Endodermal cell (in vitro differentiated cells): ENCODE measurements around the gene ADCYAP1. TPM values are rescaled to one million over a fixed set of nuclear protein-coding genes. Genes with fewer than 3 reads are reported as not detected.

Source experiments
- DNase-seq: peaks from one replicate; pipeline ENCODE4 v3.0.0-alpha.2; 2017
- H3K27ac ChIP-seq: 2 replicates; pipeline ENCODE4 v1.5.1; 2013; ENCODE audit warnings: mild to moderate bottlenecking, low read depth, low read length, moderate library complexity
- H3K27me3 ChIP-seq: 2 replicates; pipeline ENCODE4 v1.6.1; 2013; ENCODE audit warnings: mild to moderate bottlenecking, low read length, moderate library complexity; ENCODE audit not compliant: insufficient read depth, control insufficient read depth, poor library complexity, severe bottlenecking
- H3K36me3 ChIP-seq: 2 replicates; pipeline ENCODE4 v1.7.0; 2013; ENCODE audit warnings: mild to moderate bottlenecking, low read length, moderate library complexity; ENCODE audit not compliant: control insufficient read depth, insufficient read depth
- H3K4me1 ChIP-seq: one replicate; pipeline ENCODE4 v1.7.0; 2013; ENCODE audit warnings: low read length; ENCODE audit not compliant: control insufficient read depth, insufficient read depth
- H3K4me3 ChIP-seq: 2 replicates; pipeline ENCODE4 v1.5.1; 2013; ENCODE audit warnings: mild to moderate bottlenecking, low read length, moderate library complexity
- H3K9ac ChIP-seq: 2 replicates; pipeline ENCODE4 v1.6.1; 2013; ENCODE audit warnings: mild to moderate bottlenecking, low read length, moderate library complexity; ENCODE audit not compliant: poor library complexity, severe bottlenecking; ENCODE audit errors: extremely low read depth
- H3K9me3 ChIP-seq: 2 replicates; pipeline ENCODE4 v1.6.1; 2013; ENCODE audit warnings: mild to moderate bottlenecking, low read length, moderate library complexity; ENCODE audit not compliant: control insufficient read depth
- H3K27ac Mint-ChIP-seq: 2 replicates; pipeline ENCODE4 v1.8.0; 2020; ENCODE audit warnings: mixed read lengths
- H3K27me3 Mint-ChIP-seq: 2 replicates; pipeline ENCODE4 v1.8.0; 2021; ENCODE audit warnings: mild to moderate bottlenecking, mixed read lengths; ENCODE audit not compliant: insufficient read depth
- H3K36me3 Mint-ChIP-seq: 2 replicates; pipeline ENCODE4 v1.8.0; 2020; ENCODE audit warnings: low read depth, mixed read lengths
- H3K4me1 Mint-ChIP-seq: 2 replicates; pipeline ENCODE4 v1.8.0; 2020; ENCODE audit warnings: mixed read lengths
- H3K4me3 Mint-ChIP-seq: 2 replicates; pipeline ENCODE4 v1.8.0; 2020; ENCODE audit warnings: mild to moderate bottlenecking, moderate library complexity, mixed read lengths
- H3K9me3 Mint-ChIP-seq: 2 replicates; pipeline ENCODE4 v1.8.0; 2020; ENCODE audit warnings: mild to moderate bottlenecking, mixed read lengths
- CTCF ChIP-seq: fragments of 200-600 bp; sonication (generic); conservative IDR thresholded peaks from 2 replicates; pipeline ENCODE4 v1.5.0; 2021; ENCODE audit warnings: antibody characterized with exemption, mild to moderate bottlenecking
- WGBS, 2 experiments: methylation state at CpG; one replicate each; pipeline versions ENCODE4 v1.1.5 to v1.1.7; 2013; ENCODE audit warnings: missing lambda C conversion rate in 2 of 2, mixed read lengths in 1 of 2; ENCODE audit not compliant: insufficient coverage in 1 of 2, insufficient read length in 1 of 2; 5-methylcytosine and 5-hydroxymethylcytosine counted together
- total RNA-seq, 2 donors: library from RNA; stranded (reverse); fragmentation: NEBNext Ultra II Directional in 1 of 2; extraction: Animal tissue kit (Norgen Biotek cat#: 25700) in 1 of 2; gene quantifications; 2 replicates in 1 of 2; 3 replicates in 1 of 2; pipeline ENCODE4 v1.2.1, GENCODE V29; 2021

The ADCYAP1 gene
- total RNA-seq, 2 donors from 2014 or later: not detected

GRCh38 chr18:950882-951495, 46.3 kb downstream of the ADCYAP1 start:
- 83 to 95% methylated on average over 3 to 5 of the region's 5 CpGs for WGBS, 2 experiments
- H3K27me3 Mint-ChIP-seq: no peaks in the 10 kb centered on the region
- no peak overlapping the region for H3K4me3 Mint-ChIP-seq
- Histone ChIP-seq H3K4me3 (no peak overlapping the region), H3K27me3 (no peaks in the 10 kb centered on the region), H3K4me1 (no peaks in the 10 kb centered on the region), H3K9me3 (no peaks in the 10 kb centered on the region), H3K9ac (no peak overlapping the region), H3K36me3 (no peaks in the 10 kb centered on the region), H3K27ac (no peak overlapping the region)
- DNase-seq: no peak
- no peak overlapping the region for H3K27ac Mint-ChIP-seq
- no peaks in the 10 kb centered on the region for H3K4me1 Mint-ChIP-seq
- TF ChIP-seq CTCF: no peak
- H3K36me3 Mint-ChIP-seq: no peaks in the 10 kb centered on the region
- peaks cover 3% of the 10 kb centered on the region for H3K9me3 Mint-ChIP-seq

DNA sequence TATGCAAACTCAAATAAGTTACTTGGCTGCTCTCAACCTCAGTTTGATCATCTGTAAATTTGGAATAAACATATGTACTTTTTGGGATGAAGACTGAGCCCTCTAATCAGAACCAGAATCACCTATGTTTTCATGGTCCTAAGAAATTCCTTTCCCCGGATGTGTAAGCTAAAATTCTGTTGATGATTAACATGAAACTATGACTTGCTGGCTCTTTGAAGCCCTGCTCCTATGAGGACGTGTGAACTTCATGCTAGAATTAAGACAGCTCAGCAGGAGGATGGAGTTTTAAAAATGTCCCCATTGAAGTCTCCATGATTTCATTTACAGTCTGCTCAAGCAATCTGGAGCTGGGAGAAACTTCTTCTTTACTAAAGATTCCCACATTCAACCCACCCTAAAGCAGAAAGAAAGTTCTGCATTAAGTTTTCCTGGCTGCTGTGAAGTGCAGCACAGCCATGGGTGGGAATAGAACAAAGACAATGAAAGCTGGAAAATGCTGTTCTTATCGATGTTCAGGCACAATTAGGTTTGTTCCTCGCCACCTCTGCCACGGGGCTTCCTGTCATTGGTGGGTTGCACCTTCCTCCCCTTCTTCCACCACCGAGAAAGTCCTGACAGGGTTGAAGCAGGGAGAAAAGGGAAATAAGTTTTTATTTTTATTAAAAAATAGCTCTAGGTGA, 50.9 kb downstream of the ADCYAP1 start:
- H3K9me3 ChIP-seq: no peaks in the 10 kb centered on the region
- Mint-ChIP-seq H3K4me3 (no peak overlapping the region), H3K4me1 (peaks cover 6% of the 10 kb centered on the region), H3K27me3 (peaks cover 2% of the 10 kb centered on the region), H3K36me3 (no peaks in the 10 kb centered on the region), H3K27ac (no peak overlapping the region), H3K9me3 (no peaks in the 10 kb centered on the region)
- 79% methylated on average over 3 to 5 of the region's 6 CpGs for WGBS, 2 experiments
- no peak overlapping the region for H3K4me3 ChIP-seq
- H3K27me3 ChIP-seq: no peaks in the 10 kb centered on the region
- no peaks in the 10 kb centered on the region for H3K4me1 ChIP-seq
- no peaks in the 10 kb centered on the region for H3K36me3 ChIP-seq
- TF ChIP-seq CTCF: no peak
- H3K27ac ChIP-seq: no peak overlapping the region
- no peak overlapping the region for H3K9ac ChIP-seq
- DNase-seq: no peak

GRCh38 chr18:957829-958228, 53.2 kb downstream of the ADCYAP1 start:
- no peaks in the 10 kb centered on the region for H3K36me3 ChIP-seq
- H3K9ac ChIP-seq: no peak overlapping the region
- DNase-seq: no peak
- peaks cover 9% of the 10 kb centered on the region for H3K4me1 Mint-ChIP-seq
- H3K4me3 ChIP-seq: no peak overlapping the region
- TF ChIP-seq CTCF: no peak
- H3K4me3 Mint-ChIP-seq: no peak overlapping the region
- H3K27ac Mint-ChIP-seq: no peak overlapping the region
- H3K27me3 ChIP-seq: no peaks in the 10 kb centered on the region
- no peak overlapping the region for H3K27ac ChIP-seq
- H3K4me1 ChIP-seq: no peaks in the 10 kb centered on the region
- WGBS, 2 experiments: 91 to 100% methylated on average over 4 to 5 of the region's 5 CpGs
- H3K36me3 Mint-ChIP-seq: no peaks in the 10 kb centered on the region
- H3K9me3 ChIP-seq: no peaks in the 10 kb centered on the region
- no peaks in the 10 kb centered on the region for H3K9me3 Mint-ChIP-seq
- H3K27me3 Mint-ChIP-seq: peaks cover 2% of the 10 kb centered on the region
